Astrocyte of the spinal cord (primary cell): ENCODE results near the gene IQCH.

ENCODE experiments used
- DNase-seq: peaks from one replicate; pipeline ENCODE4 v3.0.0; 2011; ENCODE audit warnings: low read depth, low spot score
- H3K4me3 ChIP-seq: 2 replicates; pipeline ENCODE4 v1.5.1; 2011; ENCODE audit warnings: low read depth, mild to moderate bottlenecking, low read length, moderate library complexity
- in situ Hi-C: cut with HindIII; loops from 2 replicates; pipeline ENCODE4 v1.10.0; 2017; ENCODE audit warnings: low sequenced_read_pairs
- TF ChIP-seq, protein P1 (sequence below): IDR thresholded peaks from 2 replicates; pipeline ENCODE4 v1.5.1; 2012; ENCODE audit warnings: low read depth, mild to moderate bottlenecking, low read length, inconsistent platforms

The IQCH gene

DNA sequence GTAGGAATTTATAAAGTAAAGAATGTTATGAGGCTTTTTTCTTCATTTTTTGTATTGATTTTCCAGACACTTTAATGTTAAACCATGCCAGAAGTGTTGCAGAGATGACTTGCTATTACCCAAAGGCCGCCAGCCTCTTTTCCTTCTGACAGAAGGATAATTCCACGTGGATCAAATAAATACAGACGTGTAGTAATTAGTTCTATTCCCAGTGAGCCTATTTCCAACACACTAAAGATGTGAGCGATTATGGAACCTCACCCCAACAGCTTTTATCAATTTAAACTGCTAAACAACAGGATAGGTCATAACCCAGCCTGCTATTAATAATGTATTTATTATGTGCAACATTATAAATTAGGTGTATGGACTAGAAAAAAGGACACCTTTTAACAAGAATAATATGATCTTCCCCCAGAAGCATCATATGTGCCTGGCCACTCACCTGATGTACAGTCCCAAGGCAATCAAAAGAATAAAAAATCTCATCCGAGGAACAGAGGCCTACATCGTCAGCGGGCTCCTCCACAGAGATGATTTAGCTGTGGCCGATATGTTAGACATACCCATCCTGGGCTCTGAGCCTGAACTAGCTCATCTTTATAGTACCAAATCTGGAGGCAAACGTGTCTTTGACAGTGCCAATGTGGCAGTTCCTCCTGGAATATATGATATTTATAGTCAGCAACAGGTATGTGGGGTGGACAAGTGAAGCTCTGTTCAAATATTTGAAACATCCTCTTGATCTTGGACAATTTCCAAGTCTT is 140.5 kb downstream of the IQCH start:
- TF ChIP-seq, protein P1, sequence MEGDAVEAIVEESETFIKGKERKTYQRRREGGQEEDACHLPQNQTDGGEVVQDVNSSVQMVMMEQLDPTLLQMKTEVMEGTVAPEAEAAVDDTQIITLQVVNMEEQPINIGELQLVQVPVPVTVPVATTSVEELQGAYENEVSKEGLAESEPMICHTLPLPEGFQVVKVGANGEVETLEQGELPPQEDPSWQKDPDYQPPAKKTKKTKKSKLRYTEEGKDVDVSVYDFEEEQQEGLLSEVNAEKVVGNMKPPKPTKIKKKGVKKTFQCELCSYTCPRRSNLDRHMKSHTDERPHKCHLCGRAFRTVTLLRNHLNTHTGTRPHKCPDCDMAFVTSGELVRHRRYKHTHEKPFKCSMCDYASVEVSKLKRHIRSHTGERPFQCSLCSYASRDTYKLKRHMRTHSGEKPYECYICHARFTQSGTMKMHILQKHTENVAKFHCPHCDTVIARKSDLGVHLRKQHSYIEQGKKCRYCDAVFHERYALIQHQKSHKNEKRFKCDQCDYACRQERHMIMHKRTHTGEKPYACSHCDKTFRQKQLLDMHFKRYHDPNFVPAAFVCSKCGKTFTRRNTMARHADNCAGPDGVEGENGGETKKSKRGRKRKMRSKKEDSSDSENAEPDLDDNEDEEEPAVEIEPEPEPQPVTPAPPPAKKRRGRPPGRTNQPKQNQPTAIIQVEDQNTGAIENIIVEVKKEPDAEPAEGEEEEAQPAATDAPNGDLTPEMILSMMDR = no peak
- no peak for DNase-seq
- in situ Hi-C loops = no loop called here
- H3K4me3 ChIP-seq = no peak overlapping the region

DNA sequence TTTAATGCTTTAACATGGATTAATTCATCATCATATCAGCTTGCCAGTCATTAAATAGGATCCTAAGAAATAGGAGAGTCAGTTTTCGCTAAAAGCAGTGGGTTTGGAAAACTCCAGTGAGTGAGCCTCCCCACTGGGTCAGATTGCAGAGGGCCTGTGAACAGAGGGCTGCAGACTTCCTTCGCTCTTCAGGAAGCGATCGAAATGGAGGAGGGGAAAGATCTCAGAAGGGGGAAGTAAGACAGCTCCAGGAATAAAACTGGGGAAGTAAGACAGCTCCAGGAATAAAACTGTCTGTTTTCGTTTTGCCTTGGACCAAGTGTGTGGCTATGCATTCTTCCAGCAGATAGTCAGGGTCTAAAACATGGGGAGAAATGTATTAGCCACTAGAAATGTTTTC is 141.5 kb downstream of the IQCH start:
- H3K4me3 ChIP-seq = no peak overlapping the region
- in situ Hi-C loops = no loop called here
- no peak for DNase-seq
- TF ChIP-seq, protein P1 = no peak

DNA sequence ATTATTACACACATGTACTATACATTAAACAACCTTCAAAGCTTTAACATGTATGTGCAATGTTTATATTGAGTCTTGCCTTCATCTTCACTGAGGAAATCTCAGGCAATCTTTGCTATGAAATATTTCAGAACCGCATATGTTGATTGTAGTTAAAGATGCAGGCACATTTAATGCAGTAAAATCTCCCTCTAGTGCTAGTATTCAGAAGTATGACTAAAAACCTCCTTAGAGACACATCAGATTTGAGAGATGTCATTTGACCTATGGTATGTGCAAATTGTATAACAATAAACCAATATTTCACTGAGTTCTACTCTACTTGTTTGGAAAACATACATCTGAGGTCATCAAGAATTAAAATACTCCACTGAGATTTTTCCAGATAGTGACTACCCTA is 142.6 kb downstream of the IQCH start:
- TF ChIP-seq, protein P1 = no peak
- in situ Hi-C loops = no loop called here

DNA sequence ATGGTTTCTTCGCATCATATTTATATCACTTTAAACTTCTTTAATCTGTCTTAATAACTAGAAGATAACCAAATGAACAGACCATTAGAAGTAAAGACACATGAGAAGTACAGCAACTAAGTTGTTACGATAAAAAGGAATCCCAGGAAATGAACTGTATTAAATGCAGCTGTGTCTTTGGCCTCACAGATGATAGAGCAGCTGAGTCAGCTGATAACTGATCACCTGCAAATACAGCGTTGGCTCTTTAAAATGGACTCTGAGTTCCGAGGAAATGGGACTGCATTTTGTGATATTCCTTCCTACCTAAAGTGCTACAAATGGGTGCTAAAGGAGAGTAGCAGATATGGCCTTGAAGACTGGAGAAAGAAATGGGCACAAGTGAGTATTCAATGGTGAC is 145.3 kb downstream of the IQCH start:
- in situ Hi-C loops = no loop called here

More for the DNA sequence above, 142.6 kb downstream of the IQCH start:
- DNase-seq = no peak
- no peak overlapping the region for H3K4me3 ChIP-seq

GRCh38 chr15:67400890-67401289 is 146.3 kb downstream of the IQCH start:
- H3K4me3 ChIP-seq = no peak overlapping the region
- TF ChIP-seq, protein P1 = no peak
- in situ Hi-C loops = no loop called here
- DNase-seq = no peak

More for the DNA sequence above, 145.3 kb downstream of the IQCH start:
- H3K4me3 ChIP-seq = no peak overlapping the region
- TF ChIP-seq, protein P1 = no peak
- no peak for DNase-seq

- DNase-seq = no peak
- in situ Hi-C loops = no loop called here
- no peak overlapping the region for H3K4me3 ChIP-seq
- TF ChIP-seq, protein P1 = no peak
Observed at GRCh38 chr15:67401336-67401735, 146.8 kb downstream of the IQCH start.
